Upper lobe of left lung (tissue), 6 donors: ENCODE results near the gene CDH11. TPM values are rescaled to one million over a fixed set of nuclear protein-coding genes. Genes with fewer than 3 reads are reported as not detected.

ENCODE experiments used
- ATAC-seq, 2 donors: fragments of 200-7000 bp; cut with Tn5 transposase; one replicate each; pipeline ENCODE4 v1.9.1; 2022; ENCODE audit warnings: mild to moderate bottlenecking in 2 of 2, moderate library complexity in 2 of 2; ENCODE audit not compliant: low FRiP score in 2 of 2
- DNase-seq, 2 donors: peaks; one replicate each; pipeline ENCODE4 v3.0.0-alpha.2; 2019 to 2020
- H3K27ac ChIP-seq, 4 donors: fragments of 200-600 bp; sonication (generic); one replicate each; pipeline ENCODE4 v1.5.1; 2016 to 2019
- H3K27me3 ChIP-seq, 4 donors: fragments of 200-600 bp; sonication (generic); one replicate each; pipeline ENCODE4 v1.5.1; 2017 to 2019
- H3K36me3 ChIP-seq, 4 donors: fragments of 200-600 bp; sonication (generic); one replicate each; pipeline ENCODE4 v1.5.1; 2016 to 2019
- H3K4me1 ChIP-seq, 4 donors: fragments of 200-600 bp; sonication (generic); one replicate each; pipeline ENCODE4 v1.5.1; 2018 to 2019
- H3K4me3 ChIP-seq, 4 donors: fragments of 200-600 bp; sonication (generic); one replicate each; pipeline ENCODE4 v1.5.1; 2017 to 2019; ENCODE audit warnings: mild to moderate bottlenecking in 2 of 4, moderate library complexity in 1 of 4
- H3K9me3 ChIP-seq, 4 donors: fragments of 200-600 bp; sonication (generic); one replicate each; pipeline ENCODE4 v1.5.1; 2018 to 2019
- EP300 ChIP-seq, 4 donors: sonication (generic); formaldehyde crosslinking; IDR thresholded peaks; one replicate each; pipeline ENCODE4 v1.5.1; 2017; ENCODE audit warnings: antibody characterized with exemption in 4 of 4, control low read depth in 2 of 4
- POLR2A ChIP-seq, 4 donors: fragments of 450-650 bp; IDR thresholded peaks; one replicate each; pipeline ENCODE4 v1.5.1; 2016 to 2017; ENCODE audit warnings: antibody characterized with exemption in 4 of 4, mild to moderate bottlenecking in 2 of 4
- POLR2AphosphoS5 ChIP-seq, 2 donors: sonication (generic); formaldehyde crosslinking; IDR thresholded peaks; one replicate each; pipeline ENCODE4 v1.5.1; 2017; ENCODE audit warnings: antibody characterized with exemption in 2 of 2
- WGBS, 2 donors: methylation state at CpG; one replicate each; pipeline ENCODE4 v1.1.5; 2017 to 2018; 5-methylcytosine and 5-hydroxymethylcytosine counted together
- total RNA-seq, 6 donors: library from RNA; depleted of rRNA in 4 of 6; stranded (reverse); fragments of >200 nt in 4 of 6; gene quantifications; one replicate each; pipeline versions ENCODE4 v1.1.0 to v1.2.1, GENCODE V29; 2016 to 2021
- TF ChIP-seq, protein P1 (sequence below), 6 experiments: fragments of 450-650 bp in 4 of 6; fragments of 200-600 bp in 2 of 6; sonication (generic) in 2 of 6; IDR thresholded peaks; one replicate each; pipeline ENCODE4 v1.5.1; 2016 to 2019; ENCODE audit warnings: antibody characterized with exemption in 6 of 6
- donor health status: DM: no; HTN: no; CAD: no; lungs with moderate emphysema.
- donor health status: DM: no; HTN: yes; CAD: no; lungs with severe emphysema.

The CDH11 gene
- total RNA-seq, 6 donors from 2014 or later, result 20.9 to 164 (median 74.2) TPM

GRCh38 chr16:65119435-65119834, 2.4 kb downstream of the CDH11 start:
- H3K27ac ChIP-seq, result no peak overlapping the region
- no peaks in the 10 kb centered on the region for H3K36me3 ChIP-seq
- no peak for TF ChIP-seq POLR2A (IDR thresholded peaks at IDR 0.05)
- TF ChIP-seq, protein P1, sequence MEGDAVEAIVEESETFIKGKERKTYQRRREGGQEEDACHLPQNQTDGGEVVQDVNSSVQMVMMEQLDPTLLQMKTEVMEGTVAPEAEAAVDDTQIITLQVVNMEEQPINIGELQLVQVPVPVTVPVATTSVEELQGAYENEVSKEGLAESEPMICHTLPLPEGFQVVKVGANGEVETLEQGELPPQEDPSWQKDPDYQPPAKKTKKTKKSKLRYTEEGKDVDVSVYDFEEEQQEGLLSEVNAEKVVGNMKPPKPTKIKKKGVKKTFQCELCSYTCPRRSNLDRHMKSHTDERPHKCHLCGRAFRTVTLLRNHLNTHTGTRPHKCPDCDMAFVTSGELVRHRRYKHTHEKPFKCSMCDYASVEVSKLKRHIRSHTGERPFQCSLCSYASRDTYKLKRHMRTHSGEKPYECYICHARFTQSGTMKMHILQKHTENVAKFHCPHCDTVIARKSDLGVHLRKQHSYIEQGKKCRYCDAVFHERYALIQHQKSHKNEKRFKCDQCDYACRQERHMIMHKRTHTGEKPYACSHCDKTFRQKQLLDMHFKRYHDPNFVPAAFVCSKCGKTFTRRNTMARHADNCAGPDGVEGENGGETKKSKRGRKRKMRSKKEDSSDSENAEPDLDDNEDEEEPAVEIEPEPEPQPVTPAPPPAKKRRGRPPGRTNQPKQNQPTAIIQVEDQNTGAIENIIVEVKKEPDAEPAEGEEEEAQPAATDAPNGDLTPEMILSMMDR (IDR thresholded peaks at IDR 0.05), result no peak
- no peak for TF ChIP-seq POLR2AphosphoS5 (IDR thresholded peaks at IDR 0.05)
- TF ChIP-seq EP300 (IDR thresholded peaks at IDR 0.05), result no peak
- no peaks in the 10 kb centered on the region for H3K9me3 ChIP-seq
- peaks cover 0 to 13% (median 4%) of the 10 kb centered on the region in 4 donors for H3K27me3 ChIP-seq
- H3K4me3 ChIP-seq, result peak overlapping the region in 2 of 4 donors; percentile 53 to 56
- no peak for ATAC-seq
- peaks cover 0 to 31% (median 11%) of the 10 kb centered on the region in 4 donors for H3K4me1 ChIP-seq
- DNase-seq, result no peak
- 68 to 69% methylated on average over 2 of the region's 2 CpGs for WGBS, 2 donors

DNA sequence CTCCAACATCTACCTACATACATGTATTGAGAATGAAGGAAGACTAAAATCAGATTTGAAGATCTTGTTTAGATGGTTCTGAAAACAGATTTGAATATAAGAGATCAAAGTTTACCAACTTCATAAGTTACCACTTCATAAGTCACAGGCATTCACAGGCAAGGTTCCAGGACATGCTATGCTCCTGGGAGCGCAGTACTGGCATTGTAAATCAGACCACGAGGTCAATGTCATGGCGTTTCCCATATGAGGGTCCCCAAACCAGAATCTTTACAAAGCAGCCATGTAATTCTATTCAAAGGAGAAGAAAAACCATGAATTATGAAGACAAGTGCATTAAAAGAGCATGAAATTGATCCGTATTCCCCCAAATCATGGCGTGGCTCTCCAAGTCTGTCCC, 3.0 kb downstream of the CDH11 start:
- Histone ChIP-seq H3K27me3 (peaks cover 0 to 13% (median 4%) of the 10 kb centered on the region in 4 donors), H3K36me3 (no peaks in the 10 kb centered on the region), H3K27ac (no peak overlapping the region), H3K9me3 (no peaks in the 10 kb centered on the region), H3K4me3 (peak overlapping the region in 2 of 4 donors; percentile 53 to 56), H3K4me1 (peaks cover 0 to 31% (median 11%) of the 10 kb centered on the region in 4 donors)
- ATAC-seq (no peak), DNase-seq (no peak)
- no peak for TF ChIP-seq POLR2AphosphoS5 (IDR thresholded peaks at IDR 0.05)
- TF ChIP-seq POLR2A (IDR thresholded peaks at IDR 0.05), result no peak
- TF ChIP-seq, protein P1 (IDR thresholded peaks at IDR 0.05), result no peak
- TF ChIP-seq EP300 (IDR thresholded peaks at IDR 0.05), result no peak
- WGBS, 2 donors, result 42 to 58% methylated on average over 5 of the region's 5 CpGs

GRCh38 chr16:65117811-65118448, 3.9 kb downstream of the CDH11 start:
- ATAC-seq, result peak; percentile 54 to 59

DNA sequence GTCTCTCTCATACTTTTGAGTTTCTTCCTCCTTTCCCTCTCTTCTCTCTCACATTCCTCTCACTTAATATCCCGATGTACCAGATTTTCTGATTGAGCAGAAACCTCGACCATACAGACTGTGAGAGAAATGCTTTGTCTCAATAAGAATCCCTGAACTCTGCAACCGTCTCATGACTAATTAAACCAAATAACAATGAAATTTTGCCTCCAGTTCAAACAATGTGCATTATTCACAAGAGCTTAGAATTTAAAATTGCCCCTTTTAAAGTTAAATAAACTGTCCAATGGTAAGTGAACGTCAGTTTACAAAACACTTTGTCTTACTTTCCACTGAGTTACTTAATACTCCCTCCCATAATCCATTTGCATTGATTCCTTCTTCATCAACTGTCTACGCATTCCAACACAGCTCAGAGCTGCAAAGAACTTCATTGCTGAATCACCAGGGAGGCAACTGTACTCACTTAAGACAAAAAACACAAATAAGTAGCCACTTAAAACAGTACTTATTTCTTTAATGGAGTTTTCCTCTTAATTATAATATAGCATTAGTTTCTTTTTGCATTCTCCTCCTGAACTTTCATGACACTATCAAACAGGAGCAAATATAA, 4.9 kb downstream of the CDH11 start:
- DNase-seq, result no peak
- ATAC-seq, result no peak
- TF ChIP-seq, protein P1 (IDR thresholded peaks at IDR 0.05), result no peak
- TF ChIP-seq POLR2AphosphoS5 (IDR thresholded peaks at IDR 0.05), result no peak
- no peak for TF ChIP-seq EP300 (IDR thresholded peaks at IDR 0.05)
- no peak for TF ChIP-seq POLR2A (IDR thresholded peaks at IDR 0.05)
- Histone ChIP-seq H3K27ac (peak overlapping the region in 1 of 4 donors; percentile 4), H3K27me3 (peaks cover 0 to 6% (median 2%) of the 10 kb centered on the region in 4 donors), H3K4me1 (peaks cover 0 to 14% (median 2%) of the 10 kb centered on the region in 4 donors), H3K9me3 (no peaks in the 10 kb centered on the region), H3K36me3 (no peaks in the 10 kb centered on the region), H3K4me3 (no peak overlapping the region)
- WGBS, 2 donors, result 69 to 75% methylated on average over 5 of the region's 5 CpGs

More at GRCh38 chr16:65117811-65118448, 3.9 kb downstream of the CDH11 start:
- no peak overlapping the region for H3K4me3 ChIP-seq
- H3K4me1 ChIP-seq, result peaks cover 0 to 22% (median 8%) of the 10 kb centered on the region in 4 donors
- no peaks in the 10 kb centered on the region for H3K36me3 ChIP-seq
- H3K27ac ChIP-seq, result no peak overlapping the region
- WGBS, 2 donors, result 6% methylated on average over 8 of the region's 8 CpGs
- no peak for TF ChIP-seq POLR2AphosphoS5 (IDR thresholded peaks at IDR 0.05)
- TF ChIP-seq, protein P1 (IDR thresholded peaks at IDR 0.05), result peak; percentile 44 to 76 (median 66)
- TF ChIP-seq EP300 (IDR thresholded peaks at IDR 0.05), result no peak
- no peaks in the 10 kb centered on the region for H3K9me3 ChIP-seq
- H3K27me3 ChIP-seq, result peaks cover 0 to 13% (median 4%) of the 10 kb centered on the region in 4 donors
- DNase-seq, result peak in 1 of 2 donors; percentile 42
